Spleen (tissue), 11 donors: ENCODE results near the gene TPRX1. TPM values are rescaled to one million over a fixed set of nuclear protein-coding genes. Genes with fewer than 3 reads are reported as not detected.
"Not testable (repeated sequence)": the region's sequence is repeated elsewhere in the genome, so short reads cannot be mapped to it uniquely, and the experiment has no call there.

Experiments
- DNase-seq: peaks from one replicate; pipeline ENCODE4 v3.0.0-alpha.2; 2020
- H3K27ac ChIP-seq, 8 donors: fragments of 200-600 bp; sonication (generic) in 7 of 8; 1 replicate in 4 of 8; 2 replicates in 4 of 8; pipeline versions ENCODE4 v1.5.0 to v1.8.0; 2016 to 2021; ENCODE audit warnings: inconsistent platforms in 4 of 8, mild to moderate bottlenecking in 4 of 8, moderate library complexity in 1 of 8
- H3K27me3 ChIP-seq, 7 donors: fragments of 200-600 bp; sonication (generic) in 6 of 7; replicated peaks in 1 of 7; 1 replicate in 4 of 7; 2 replicates in 3 of 7; pipeline versions ENCODE4 v1.5.0 to v1.8.0; 2016 to 2021; ENCODE audit warnings: inconsistent platforms in 3 of 7, mild to moderate bottlenecking in 1 of 7
- H3K36me3 ChIP-seq, 6 donors: fragments of 200-600 bp; sonication (generic) in 5 of 6; 1 replicate in 4 of 6; 2 replicates in 2 of 6; pipeline versions ENCODE4 v1.5.0 to v1.8.0; 2016 to 2021; ENCODE audit warnings: inconsistent platforms in 2 of 6
- H3K4me1 ChIP-seq, 6 donors: fragments of 200-600 bp; sonication (generic) in 5 of 6; 1 replicate in 3 of 6; 2 replicates in 3 of 6; pipeline versions ENCODE4 v1.5.0 to v1.8.0; 2016 to 2021; ENCODE audit warnings: inconsistent platforms in 3 of 6
- H3K4me3 ChIP-seq, 8 donors: fragments of 200-600 bp; sonication (generic) in 7 of 8; 1 replicate in 4 of 8; 2 replicates in 4 of 8; pipeline versions ENCODE4 v1.5.0 to v1.8.0; 2016 to 2021; ENCODE audit warnings: inconsistent platforms in 4 of 8, mild to moderate bottlenecking in 4 of 8, moderate library complexity in 2 of 8
- H3K9me3 ChIP-seq, 8 donors: fragments of 200-600 bp; sonication (generic) in 7 of 8; 1 replicate in 4 of 8; 2 replicates in 4 of 8; pipeline versions ENCODE4 v1.5.0 to v1.8.0; 2016 to 2021; ENCODE audit warnings: inconsistent platforms in 4 of 8
- POLR2A ChIP-seq, 3 donors: fragments of 450-650 bp; IDR thresholded peaks; one replicate each; pipeline ENCODE4 v1.5.1; 2017; ENCODE audit warnings: antibody characterized with exemption in 3 of 3, mild to moderate bottlenecking in 1 of 3
- POLR2AphosphoS5 ChIP-seq, 3 donors: sonication (generic); formaldehyde crosslinking; IDR thresholded peaks; one replicate each; pipeline ENCODE4 v1.5.1; 2017; ENCODE audit warnings: antibody characterized with exemption in 3 of 3
- WGBS, 5 donors: extraction: QIAGEN DNeasy Blood & Tissue Kit in 3 of 5; methylation state at CpG; one replicate each; pipeline versions ENCODE4 v1.1.5 to v1.1.7; 2013 to 2018; 5-methylcytosine and 5-hydroxymethylcytosine counted together
- intact Hi-C: fragments of 100-400 bp; cut with DNase I; formaldehyde crosslinking; loops from one replicate; pipeline ENCODE4 v1.15.0; 2023; ENCODE audit warnings: low total_unique reads
- polyA plus RNA-seq, 3 donors: library from polyadenylated mRNA; stranded (reverse); fragments of 200-250 nt; gene quantifications; one replicate each; pipeline ENCODE4 v1.2.1, GENCODE V29; 2013
- total RNA-seq, 7 donors: library from RNA; depleted of rRNA in 3 of 7; stranded (reverse); fragments of >200 nt in 3 of 7; fragmentation: NEBNext Ultra II Directional in 4 of 7; extraction: Animal tissue kit (Norgen Biotek cat#: 25700) in 4 of 7; gene quantifications; one replicate each; pipeline versions ENCODE4 v1.1.0 to v1.2.1, GENCODE V29; 2016 to 2021
- TF ChIP-seq, protein P1 (sequence below), 11 experiments: fragments of 200-600 bp in 7 of 11; fragments of 450-650 bp in 4 of 11; sonication (generic) in 4 of 11; IDR thresholded peaks in 8 of 11; conservative IDR thresholded peaks in 3 of 11; 1 replicate in 7 of 11; 2 replicates in 4 of 11; pipeline versions ENCODE4 v1.4.0 to v1.8.0; 2016 to 2021; ENCODE audit warnings: antibody characterized with exemption in 11 of 11, inconsistent platforms in 4 of 11, mild to moderate bottlenecking in 1 of 11
- donor health status: healthy with polysubstance abuse.
- donor health status: DM: no; HTN: no; CAD: no; lungs with moderate emphysema.
- donor health status: DM: no; HTN: no; CAD: no.
- donor health status: Bipolar disorder and iron deficiency.
- donor health status: healthy.
- donor health status: DM: no; HTN: no; CAD: no.
- donor health status: DM: yes; HTN: yes; CAD: no.

Gene TPRX1
- total and polyA plus RNA-seq, 10 donors: not detected

DNA sequence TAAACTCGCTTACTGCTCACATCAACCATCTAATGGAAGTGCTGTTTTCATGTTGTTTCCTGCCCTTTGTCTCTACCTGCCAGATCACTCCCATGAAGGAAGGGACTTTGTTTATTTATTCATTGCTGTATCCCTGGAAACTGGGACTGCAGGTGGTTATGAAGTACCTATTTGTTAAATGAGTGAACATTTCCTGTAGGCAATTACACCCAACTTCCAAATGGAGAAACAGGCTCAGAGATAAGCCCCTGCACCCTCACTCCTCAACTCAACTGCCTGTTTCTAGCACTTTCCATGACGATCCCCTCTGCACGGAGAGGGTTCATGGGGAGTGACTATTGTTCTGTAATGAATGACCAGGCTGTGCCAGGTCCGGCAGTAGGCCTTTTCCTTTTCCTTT lies 27.8 kb downstream of the TPRX1 start:
- Histone ChIP-seq H3K4me1 (peaks cover 11 to 44% (median 37%) of the 10 kb centered on the region in 6 donors), H3K36me3 (peaks cover 0 to 15% (median 3%) of the 10 kb centered on the region in 6 donors), H3K4me3 (no peak overlapping the region), H3K9me3 (no peaks in the 10 kb centered on the region), H3K27ac (peak overlapping the region in 2 of 8 donors; percentile 95 to 96), H3K27me3 (no peaks in the 10 kb centered on the region)
- 71 to 82% (median 79%) methylated on average over 4 of the region's 4 CpGs for WGBS, 5 donors
- intact Hi-C loops: no loop called here
- TF ChIP-seq POLR2A (IDR thresholded peaks at IDR 0.05) (no peak), POLR2AphosphoS5 (IDR thresholded peaks at IDR 0.05) (peak in 1 of 3 donors; percentile 29)
- DNase-seq: no peak

DNA sequence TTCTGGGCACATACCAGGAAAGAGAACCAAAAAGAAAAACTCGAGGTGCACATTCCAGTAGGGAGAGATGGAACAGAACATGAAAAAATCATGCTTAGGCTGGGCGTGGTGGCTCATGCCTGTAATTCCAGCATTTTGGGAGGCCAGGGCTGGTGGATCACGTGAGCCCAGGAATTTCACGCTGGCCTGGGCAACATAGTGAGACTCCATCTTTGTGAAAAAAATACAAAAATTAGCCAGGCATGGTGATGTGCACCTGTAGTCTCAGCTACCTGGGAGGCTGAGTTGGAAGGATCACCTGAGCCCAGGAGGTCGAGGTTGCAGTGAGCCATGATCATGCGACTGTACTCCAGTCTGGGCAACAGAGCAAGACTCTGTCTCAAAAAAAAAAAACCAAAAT lies 33.1 kb downstream of the TPRX1 start:
- H3K4me3 ChIP-seq, H3K27me3 ChIP-seq, H3K9me3 ChIP-seq, H3K36me3 ChIP-seq, intact Hi-C loops, DNase-seq, H3K4me1 ChIP-seq, H3K27ac ChIP-seq: not testable (repeated sequence)
- WGBS, 5 donors: 82 to 90% (median 86%) methylated on average over 6 of the region's 6 CpGs

DNA sequence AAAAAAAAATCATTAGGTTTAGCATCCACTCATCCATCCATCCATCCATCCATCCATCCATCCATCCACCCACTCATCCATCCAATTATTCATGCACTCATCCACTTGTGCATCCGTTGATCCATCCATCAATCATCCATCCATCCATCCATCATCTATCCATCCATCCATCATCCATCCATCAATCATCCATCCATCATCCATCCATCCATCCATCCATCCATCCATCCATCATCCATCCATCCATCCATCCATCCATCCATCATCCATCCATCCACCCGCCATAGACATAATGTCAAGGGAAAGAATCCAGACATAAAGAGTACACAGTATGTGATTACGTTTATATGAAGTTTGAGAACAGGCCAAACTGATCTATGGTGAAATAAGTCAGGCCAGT lies 34.8 kb downstream of the TPRX1 start:
- intact Hi-C loops: no loop called here
- no peaks in the 10 kb centered on the region for H3K27me3 ChIP-seq
- H3K4me1 ChIP-seq: peaks cover 0 to 17% (median 2%) of the 10 kb centered on the region in 6 donors
- no peak overlapping the region for H3K27ac ChIP-seq
- no peak overlapping the region for H3K4me3 ChIP-seq
- 88 to 92% (median 91%) methylated on average over 3 of the region's 3 CpGs for WGBS, 5 donors
- DNase-seq: no peak
- TF ChIP-seq POLR2A (IDR thresholded peaks at IDR 0.05) (no peak), POLR2AphosphoS5 (IDR thresholded peaks at IDR 0.05) (no peak)
- TF ChIP-seq, protein P1, sequence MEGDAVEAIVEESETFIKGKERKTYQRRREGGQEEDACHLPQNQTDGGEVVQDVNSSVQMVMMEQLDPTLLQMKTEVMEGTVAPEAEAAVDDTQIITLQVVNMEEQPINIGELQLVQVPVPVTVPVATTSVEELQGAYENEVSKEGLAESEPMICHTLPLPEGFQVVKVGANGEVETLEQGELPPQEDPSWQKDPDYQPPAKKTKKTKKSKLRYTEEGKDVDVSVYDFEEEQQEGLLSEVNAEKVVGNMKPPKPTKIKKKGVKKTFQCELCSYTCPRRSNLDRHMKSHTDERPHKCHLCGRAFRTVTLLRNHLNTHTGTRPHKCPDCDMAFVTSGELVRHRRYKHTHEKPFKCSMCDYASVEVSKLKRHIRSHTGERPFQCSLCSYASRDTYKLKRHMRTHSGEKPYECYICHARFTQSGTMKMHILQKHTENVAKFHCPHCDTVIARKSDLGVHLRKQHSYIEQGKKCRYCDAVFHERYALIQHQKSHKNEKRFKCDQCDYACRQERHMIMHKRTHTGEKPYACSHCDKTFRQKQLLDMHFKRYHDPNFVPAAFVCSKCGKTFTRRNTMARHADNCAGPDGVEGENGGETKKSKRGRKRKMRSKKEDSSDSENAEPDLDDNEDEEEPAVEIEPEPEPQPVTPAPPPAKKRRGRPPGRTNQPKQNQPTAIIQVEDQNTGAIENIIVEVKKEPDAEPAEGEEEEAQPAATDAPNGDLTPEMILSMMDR (IDR thresholded peaks at IDR 0.05 in 8 of 11, conservative IDR thresholded peaks at IDR 0.05 in 3 of 11): no peak
- H3K36me3 ChIP-seq: no peaks in the 10 kb centered on the region
- no peaks in the 10 kb centered on the region for H3K9me3 ChIP-seq

DNA sequence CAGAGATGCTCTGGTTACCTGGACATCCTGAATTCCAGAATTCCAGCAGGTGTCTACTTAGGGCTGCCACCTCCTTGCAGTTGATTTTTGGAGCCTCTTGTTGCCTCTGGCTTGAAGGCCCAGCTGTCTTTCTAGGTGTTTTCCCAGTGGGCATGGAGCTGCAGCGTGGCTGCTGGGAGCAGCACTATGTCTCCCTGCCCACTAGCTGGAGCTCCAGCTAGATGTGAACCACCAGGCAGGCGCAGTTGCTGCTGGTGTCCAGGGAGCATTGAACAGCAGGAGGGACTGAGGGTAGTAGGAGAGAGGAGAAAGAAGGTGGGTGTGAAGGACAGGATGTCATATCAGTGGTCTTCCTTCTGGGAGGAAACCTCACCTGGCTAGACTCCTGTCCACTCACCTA lies 35.7 kb downstream of the TPRX1 start:
- peaks cover 0 to 22% (median 6%) of the 10 kb centered on the region in 6 donors for H3K4me1 ChIP-seq
- no peak for DNase-seq
- no peak overlapping the region for H3K27ac ChIP-seq
- no peaks in the 10 kb centered on the region for H3K9me3 ChIP-seq
- H3K27me3 ChIP-seq: no peaks in the 10 kb centered on the region
- H3K4me3 ChIP-seq: no peak overlapping the region
- H3K36me3 ChIP-seq: no peaks in the 10 kb centered on the region
- WGBS, 5 donors: 83 to 98% (median 93%) methylated on average over 2 of the region's 2 CpGs
- intact Hi-C loops: no loop called here
- TF ChIP-seq POLR2AphosphoS5 (IDR thresholded peaks at IDR 0.05) (no peak), POLR2A (IDR thresholded peaks at IDR 0.05) (no peak)
- TF ChIP-seq, protein P1 (IDR thresholded peaks at IDR 0.05 in 8 of 11, conservative IDR thresholded peaks at IDR 0.05 in 3 of 11): no peak

DNA sequence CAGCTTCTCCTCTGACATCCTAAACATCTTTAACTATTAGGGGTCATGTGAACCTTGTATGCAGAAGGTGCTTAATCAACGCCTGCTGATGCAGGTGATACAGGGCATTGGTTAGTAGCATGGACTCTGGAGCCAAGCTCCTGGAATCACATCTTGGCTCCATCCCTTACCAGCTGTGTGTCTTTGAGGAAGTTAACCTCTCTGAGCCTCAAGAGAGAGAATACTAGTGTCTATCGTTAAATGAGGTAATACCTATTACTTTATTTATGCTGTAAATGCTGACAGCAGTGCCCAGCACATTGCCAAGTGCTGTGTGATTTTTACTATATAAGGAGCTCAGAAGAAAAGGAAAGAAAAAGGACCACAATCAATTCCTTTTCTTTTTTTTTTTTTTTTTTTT lies 37.0 kb downstream of the TPRX1 start:
- H3K36me3 ChIP-seq: no peaks in the 10 kb centered on the region
- H3K27ac ChIP-seq: no peak overlapping the region
- H3K4me1 ChIP-seq: peaks cover 0 to 35% (median 13%) of the 10 kb centered on the region in 6 donors
- no peaks in the 10 kb centered on the region for H3K9me3 ChIP-seq
- H3K27me3 ChIP-seq: no peaks in the 10 kb centered on the region
- DNase-seq: no peak
- intact Hi-C loops: no loop called here
- 43 to 95% (median 87%) methylated on average over 2 of the region's 2 CpGs for WGBS, 5 donors
- H3K4me3 ChIP-seq: no peak overlapping the region
- TF ChIP-seq, protein P1 (IDR thresholded peaks at IDR 0.05 in 8 of 11, conservative IDR thresholded peaks at IDR 0.05 in 3 of 11): no peak
- no peak for TF ChIP-seq POLR2A (IDR thresholded peaks at IDR 0.05)
